Muscle layer of colon (tissue), 2 donors: ENCODE results near the gene RAB20.
A peak's percentile ranks its signal among the peaks of the same experiment; 100 is the strongest.
"Not testable (repeated sequence)": the region's sequence is repeated elsewhere in the genome, so short reads cannot be mapped to it uniquely, and the experiment has no call there.

ENCODE experiments used
- H3K27ac ChIP-seq: one replicate; pipeline ENCODE4 v1.7.0; 2013; ENCODE audit warnings: low read depth, mild to moderate bottlenecking, low read length, moderate library complexity
- H3K27me3 ChIP-seq, 2 donors: one replicate each; pipeline ENCODE4 v1.7.0; 2013; ENCODE audit warnings: low read length in 2 of 2, mild to moderate bottlenecking in 2 of 2; ENCODE audit not compliant: insufficient read depth in 2 of 2, control insufficient read depth in 1 of 2
- H3K36me3 ChIP-seq: one replicate; pipeline ENCODE4 v1.7.0; 2013; ENCODE audit warnings: mild to moderate bottlenecking, low read length; ENCODE audit not compliant: insufficient read depth
- H3K4me1 ChIP-seq: one replicate; pipeline ENCODE4 v1.7.0; 2013; ENCODE audit warnings: mild to moderate bottlenecking, low read length; ENCODE audit not compliant: insufficient read depth
- H3K4me3 ChIP-seq, 2 donors: one replicate each; pipeline ENCODE4 v1.7.0; 2013; ENCODE audit warnings: low read length in 2 of 2, low read depth in 1 of 2, mild to moderate bottlenecking in 1 of 2, moderate library complexity in 1 of 2
- H3K9ac ChIP-seq: one replicate; pipeline ENCODE4 v1.7.0; 2013; ENCODE audit warnings: low read length
- H3K9me3 ChIP-seq: one replicate; pipeline ENCODE4 v1.7.0; 2013; ENCODE audit warnings: mild to moderate bottlenecking, low read length
- donor health status: abdominal sarcoma.
- donor health status: Adenocarcinoma of cecum.

The RAB20 gene, protein sequence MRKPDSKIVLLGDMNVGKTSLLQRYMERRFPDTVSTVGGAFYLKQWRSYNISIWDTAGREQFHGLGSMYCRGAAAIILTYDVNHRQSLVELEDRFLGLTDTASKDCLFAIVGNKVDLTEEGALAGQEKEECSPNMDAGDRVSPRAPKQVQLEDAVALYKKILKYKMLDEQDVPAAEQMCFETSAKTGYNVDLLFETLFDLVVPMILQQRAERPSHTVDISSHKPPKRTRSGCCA

DNA sequence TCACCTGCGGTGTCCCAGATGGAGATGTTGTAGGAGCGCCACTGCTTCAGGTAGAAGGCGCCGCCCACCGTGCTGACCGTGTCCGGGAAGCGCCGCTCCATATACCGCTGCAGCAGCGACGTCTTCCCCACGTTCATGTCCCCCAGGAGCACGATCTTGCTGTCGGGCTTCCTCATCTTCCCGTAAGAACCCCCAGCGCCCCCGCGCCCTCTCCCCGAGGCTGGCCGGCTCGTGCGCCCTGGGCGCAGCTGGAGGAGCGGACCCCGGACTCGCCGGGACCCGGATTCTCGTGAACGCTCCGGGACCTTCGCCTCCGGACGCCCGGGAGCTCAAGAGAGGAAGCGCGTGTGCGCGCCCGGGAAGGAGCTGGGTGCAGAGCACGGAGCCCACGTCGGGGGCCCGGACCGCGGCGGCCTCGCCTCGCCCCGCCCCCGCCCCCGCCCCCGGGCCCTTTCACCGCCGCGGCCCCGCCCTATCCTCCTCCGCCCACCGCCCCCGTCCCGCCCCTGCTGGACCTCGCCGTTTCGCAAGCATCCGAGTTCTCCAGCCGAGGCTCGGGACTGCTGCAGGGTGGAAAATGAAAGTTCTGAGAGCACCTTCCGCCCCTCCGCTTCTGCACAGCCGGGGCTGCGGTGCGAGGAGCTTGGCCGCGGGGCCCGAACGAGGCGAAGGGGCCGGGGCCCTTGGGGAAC is at the start of gene RAB20:
TSS of gene RAB20 (minus strand) at position 379 of the 692 bp plus-strand sequence. CDS start at position 176, 203 bp downstream.
- Histone ChIP-seq H3K27ac (peak within 1 kb of the TSS; percentile 83), H3K9ac (peak within 1 kb of the TSS; percentile 49), H3K27me3 (no peaks in the 10 kb centered on the region), H3K4me3 (peak within 1 kb of the TSS; percentile 91), H3K36me3 (peaks cover 4% of the 10 kb centered on the region), H3K9me3 (no peaks in the 10 kb centered on the region), H3K4me1 (peaks cover 23% of the 10 kb centered on the region)

DNA sequence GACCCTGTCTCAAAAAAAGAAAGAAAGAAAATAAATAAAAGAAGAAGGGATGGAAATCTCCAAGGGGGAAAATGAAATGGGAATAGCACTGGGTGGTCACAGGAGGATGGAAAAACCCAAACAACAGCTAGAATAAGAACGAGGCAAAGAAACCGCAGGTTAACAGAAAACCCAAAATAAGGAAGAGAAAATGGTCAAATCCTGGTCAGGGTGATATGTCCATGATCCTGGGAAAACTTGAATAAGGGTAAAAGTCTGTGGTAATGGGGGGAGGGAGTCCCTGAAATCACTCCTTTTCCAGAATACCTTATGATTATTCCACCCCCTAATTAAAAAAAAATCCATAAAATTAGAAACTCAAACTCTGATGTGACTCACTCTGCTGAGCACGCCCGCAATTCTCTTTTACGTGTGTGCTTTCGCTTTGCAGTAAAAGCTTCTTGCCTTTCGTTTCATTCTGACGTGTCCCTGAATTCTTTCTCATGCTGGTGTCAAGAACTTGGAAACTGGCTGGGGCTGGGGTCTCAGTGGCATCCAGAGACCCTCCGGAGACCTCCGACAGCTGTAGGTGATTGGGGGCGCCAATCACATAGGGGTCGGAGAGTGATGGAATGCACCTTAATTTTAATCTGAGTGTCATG is 49.6 kb upstream of the RAB20 start:
- no peak overlapping the region for H3K9ac ChIP-seq

DNA sequence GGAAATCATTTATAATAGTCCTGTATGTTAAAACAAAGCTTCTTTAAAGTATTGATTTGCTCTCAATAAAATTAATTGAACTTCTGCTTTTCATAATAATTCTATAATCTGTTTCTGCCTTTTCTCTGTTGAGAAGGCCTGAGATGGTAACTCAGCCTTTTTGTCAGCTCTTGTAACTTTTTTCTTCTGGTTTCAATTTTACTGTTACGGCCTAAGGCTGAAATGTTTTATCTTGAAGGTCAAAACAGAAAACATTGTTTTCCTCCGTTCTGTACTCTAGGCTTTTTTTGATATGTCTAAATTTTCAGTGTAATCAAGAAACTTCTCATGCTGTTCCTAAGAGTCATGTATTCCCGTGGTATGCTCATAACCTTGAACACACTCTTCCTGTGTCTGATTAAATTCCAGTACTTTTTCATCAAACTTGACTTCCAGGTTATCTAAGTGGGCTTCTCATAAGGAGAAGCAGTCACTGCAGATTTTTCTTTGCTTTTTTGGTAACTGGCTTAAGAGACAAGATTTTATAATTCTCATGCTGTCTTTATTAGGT is 46.2 kb upstream of the RAB20 start:
- Histone ChIP-seq H3K27ac (no peak overlapping the region), H3K9me3 (no peaks in the 10 kb centered on the region), H3K4me1 (no peaks in the 10 kb centered on the region), H3K27me3 (no peaks in the 10 kb centered on the region), H3K9ac (no peak overlapping the region), H3K36me3 (no peaks in the 10 kb centered on the region), H3K4me3 (no peak overlapping the region)

More for the DNA sequence above, 49.6 kb upstream of the RAB20 start:
- Histone ChIP-seq H3K9me3 (no peaks in the 10 kb centered on the region), H3K36me3 (no peaks in the 10 kb centered on the region), H3K4me1 (peaks cover 5% of the 10 kb centered on the region), H3K27me3 (no peaks in the 10 kb centered on the region), H3K4me3 (no peak overlapping the region), H3K27ac (no peak overlapping the region)

- not testable (repeated sequence) for H3K4me1 ChIP-seq, H3K36me3 ChIP-seq
These were observed 44.8 kb upstream of the RAB20 start for GRCh38 chr13:110606281-110606680.

DNA sequence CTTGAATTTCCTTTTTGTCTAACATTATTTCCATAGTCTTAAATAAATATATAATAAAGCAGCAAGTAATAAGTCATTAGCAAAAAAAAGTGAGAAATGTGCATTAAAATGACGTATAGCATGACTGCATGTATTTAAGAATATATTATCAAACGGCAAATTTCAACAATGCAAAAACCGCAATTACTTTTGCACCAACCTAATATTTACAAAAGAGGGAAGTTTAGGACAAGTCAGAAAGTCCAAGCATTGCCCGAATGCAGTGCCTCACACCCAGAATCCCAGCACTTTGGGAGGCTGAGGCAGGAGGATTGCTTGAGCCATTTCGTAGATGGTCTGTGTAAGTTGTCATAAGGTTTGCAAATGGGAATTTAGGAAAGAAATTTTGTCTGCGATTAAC is 43.6 kb upstream of the RAB20 start:
- no peaks in the 10 kb centered on the region for H3K9me3 ChIP-seq
- no peaks in the 10 kb centered on the region for H3K4me1 ChIP-seq
- H3K27ac ChIP-seq = no peak overlapping the region
- no peaks in the 10 kb centered on the region for H3K36me3 ChIP-seq
- H3K4me3 ChIP-seq = no peak overlapping the region
- H3K27me3 ChIP-seq = no peaks in the 10 kb centered on the region
- H3K9ac ChIP-seq = no peak overlapping the region

More at GRCh38 chr13:110606281-110606680, 44.8 kb upstream of the RAB20 start:
- not testable (repeated sequence) for H3K27me3 ChIP-seq, H3K9ac ChIP-seq, H3K4me3 ChIP-seq, H3K27ac ChIP-seq, H3K9me3 ChIP-seq

GRCh38 chr13:110600980-110601379 is 39.5 kb upstream of the RAB20 start:
- Histone ChIP-seq H3K27me3 (no peaks in the 10 kb centered on the region), H3K9ac (no peak overlapping the region), H3K9me3 (no peaks in the 10 kb centered on the region)

DNA sequence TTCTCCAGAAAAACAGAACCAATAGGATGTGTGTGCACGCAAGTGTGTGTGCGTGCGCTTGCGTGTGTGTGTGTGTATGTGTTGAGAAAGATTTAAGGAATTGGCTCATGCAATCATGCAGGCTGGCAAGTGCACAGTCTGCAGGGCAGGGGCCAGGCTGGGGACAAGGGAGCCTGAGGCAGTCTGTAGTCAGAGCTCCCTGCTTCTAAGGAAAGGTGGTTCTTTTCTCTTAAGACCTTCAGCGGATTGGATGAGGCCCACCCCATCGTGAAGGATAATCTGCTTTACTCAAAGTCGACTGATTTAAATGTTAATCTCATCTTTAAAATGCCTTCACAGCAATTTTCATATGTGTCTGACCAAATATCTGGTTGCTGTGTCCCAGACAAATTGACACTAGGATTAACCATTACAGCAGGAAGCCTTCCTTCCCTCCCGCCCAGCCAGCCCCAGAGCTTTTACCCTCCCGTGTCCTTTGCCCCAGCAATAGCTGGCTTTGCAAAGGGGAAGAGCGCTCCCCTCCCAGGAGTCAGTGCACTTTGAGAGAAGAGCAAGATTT is 38.8 kb upstream of the RAB20 start:
- Histone ChIP-seq H3K27me3 (no peaks in the 10 kb centered on the region), H3K27ac (no peak overlapping the region), H3K4me3 (no peak overlapping the region), H3K9me3 (no peaks in the 10 kb centered on the region), H3K4me1 (no peaks in the 10 kb centered on the region), H3K36me3 (no peaks in the 10 kb centered on the region), H3K9ac (no peak overlapping the region)

More at GRCh38 chr13:110600980-110601379, 39.5 kb upstream of the RAB20 start:
- H3K27ac ChIP-seq = no peak overlapping the region
- no peaks in the 10 kb centered on the region for H3K4me1 ChIP-seq
- H3K4me3 ChIP-seq = no peak overlapping the region
- H3K36me3 ChIP-seq = no peaks in the 10 kb centered on the region

DNA sequence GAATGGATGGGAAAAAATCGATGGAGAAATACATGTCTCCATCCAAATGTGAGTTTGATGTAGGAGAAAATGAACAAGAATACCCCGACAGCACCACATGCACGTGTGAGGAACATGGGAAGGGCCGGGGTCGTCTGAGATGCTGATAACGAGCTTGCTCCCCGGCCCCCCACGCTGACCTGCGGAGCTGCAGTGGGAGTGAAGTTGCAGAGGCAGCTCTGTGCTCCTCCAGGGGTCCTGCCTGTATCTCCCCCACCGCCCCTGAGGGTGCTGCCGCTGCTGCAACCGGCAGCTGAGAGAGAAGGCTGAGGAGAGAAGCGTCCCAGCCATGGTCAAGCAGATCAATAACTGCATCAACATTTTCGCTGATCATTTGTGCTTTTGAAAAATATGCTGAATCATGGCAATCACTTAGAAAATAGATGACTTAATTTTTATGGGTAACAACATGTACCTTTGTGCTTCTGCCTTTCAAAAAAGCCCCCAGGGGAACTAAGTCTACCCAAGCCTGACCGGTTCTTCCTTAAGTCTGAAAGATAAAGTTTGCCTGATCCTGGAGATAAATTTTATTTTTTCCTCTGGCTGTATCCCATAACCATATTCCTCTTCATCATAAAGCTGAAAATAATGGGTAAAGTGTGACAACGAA is 35.6 kb upstream of the RAB20 start:
- Histone ChIP-seq H3K27ac (no peak overlapping the region), H3K36me3 (no peaks in the 10 kb centered on the region), H3K4me1 (no peaks in the 10 kb centered on the region), H3K9ac (no peak overlapping the region), H3K27me3 (no peaks in the 10 kb centered on the region), H3K9me3 (no peaks in the 10 kb centered on the region), H3K4me3 (no peak overlapping the region)

DNA sequence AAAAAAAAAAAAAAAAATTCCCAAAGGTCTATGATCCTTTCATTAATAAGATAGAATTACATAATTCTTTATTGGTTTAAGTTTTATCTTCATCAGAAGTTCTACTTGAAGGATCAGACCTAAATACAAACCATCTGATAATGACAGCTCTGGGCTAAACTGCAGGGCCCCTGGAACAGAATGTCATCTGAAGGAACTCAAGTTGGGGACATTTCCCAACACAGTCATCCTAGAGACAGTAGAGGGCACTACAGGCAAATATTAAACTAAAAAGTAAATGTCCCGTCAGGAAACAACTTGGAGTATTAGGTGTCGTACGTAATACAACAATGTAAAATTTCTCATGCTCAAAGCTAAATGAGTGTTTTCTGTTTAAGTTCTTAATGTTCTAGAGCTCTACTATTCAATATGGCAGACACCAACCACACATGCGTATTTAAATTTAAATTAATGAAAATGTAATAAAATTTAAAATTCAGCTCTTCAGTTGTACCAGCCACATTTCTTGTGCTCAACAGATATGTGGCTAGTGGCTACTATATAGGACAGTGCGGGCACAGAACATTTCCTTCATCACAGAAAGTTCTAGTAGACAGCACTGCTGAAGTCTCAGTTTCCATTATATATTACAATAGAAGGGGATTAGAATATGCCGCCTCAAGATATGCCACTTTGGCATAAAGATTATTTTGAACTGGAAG is 32.1 kb upstream of the RAB20 start:
- no peaks in the 10 kb centered on the region for H3K9me3 ChIP-seq
- no peak overlapping the region for H3K9ac ChIP-seq
- H3K4me3 ChIP-seq = no peak overlapping the region
- no peaks in the 10 kb centered on the region for H3K36me3 ChIP-seq
- no peaks in the 10 kb centered on the region for H3K27me3 ChIP-seq
- no peak overlapping the region for H3K27ac ChIP-seq
- no peaks in the 10 kb centered on the region for H3K4me1 ChIP-seq

DNA sequence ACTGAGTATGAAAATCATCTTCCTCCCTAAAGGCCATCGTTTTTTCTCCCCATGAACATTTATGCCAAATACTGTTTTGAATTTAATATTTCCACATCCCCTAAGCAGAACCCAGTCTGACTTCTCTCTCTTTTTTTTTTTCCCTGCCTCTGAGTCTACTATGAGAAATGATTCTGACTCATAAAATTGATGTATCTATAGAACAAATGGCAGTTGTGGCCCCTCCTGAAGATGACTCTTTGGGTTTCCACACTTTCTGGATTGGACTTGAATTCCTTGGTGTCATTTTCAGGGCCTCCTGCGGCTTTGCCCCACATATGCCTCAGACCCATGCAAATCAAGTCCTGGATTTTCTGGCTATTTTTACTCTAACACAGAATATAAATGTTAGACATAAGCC is 31.1 kb upstream of the RAB20 start:
- H3K9ac ChIP-seq = no peak overlapping the region
- no peaks in the 10 kb centered on the region for H3K36me3 ChIP-seq
- H3K4me1 ChIP-seq = no peaks in the 10 kb centered on the region
- no peaks in the 10 kb centered on the region for H3K27me3 ChIP-seq
- H3K27ac ChIP-seq = no peak overlapping the region
- H3K4me3 ChIP-seq = no peak overlapping the region
- H3K9me3 ChIP-seq = no peaks in the 10 kb centered on the region
